Measurements from ENCODE around the gene OCA2. TPM values are rescaled to one million over a fixed set of nuclear protein-coding genes. Genes with fewer than 3 reads are reported as not detected.

OCA2 gene
- total and polyA plus RNA-seq, 2 of the 13 experiments (the other 11 are each of a cell fraction or from before 2014, with no cell fraction given): 0.02 to 0.05 TPM

DNA sequence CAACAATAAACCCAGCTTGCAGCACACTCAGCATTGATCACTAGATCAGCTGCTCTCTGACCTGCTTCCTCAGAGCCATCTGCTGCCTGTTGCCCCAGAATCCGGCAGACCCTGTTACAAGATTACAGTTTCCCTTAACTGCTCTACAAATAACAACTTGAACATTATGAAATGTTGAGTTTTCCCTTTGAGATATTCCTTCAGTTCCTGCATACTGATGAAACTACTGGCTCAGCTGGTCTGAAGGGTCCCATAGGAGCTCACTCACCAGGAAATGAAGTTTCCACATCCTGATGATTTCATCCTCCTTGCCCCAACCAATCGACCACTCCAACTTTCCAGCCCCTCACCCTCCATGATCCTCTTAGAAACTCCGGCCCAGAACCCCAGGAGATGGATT is 281.9 kb downstream of the OCA2 start:
- in situ Hi-C loops (cut with HindIII; ENCODE audit: extremely low pct_ligation_motif_present, low pct_unique_long_range_greater_than_20kb): no loop called here
- Histone ChIP-seq H3K4me2 (ENCODE audit: low read depth, low read length) (no peak overlapping the region), H3K27ac (ENCODE audit: extremely low read length, insufficient read depth, low read length) (no peak overlapping the region), H3K36me3 (replicated peaks in 1 of 2; ENCODE audit: control insufficient read depth in 1 of 2, insufficient read depth in 2 of 2, low read length in 2 of 2) (no peaks in the 10 kb centered on the region), H3K9ac (ENCODE audit: insufficient read depth, low read depth, low read length) (no peak overlapping the region), H2AFZ (ENCODE audit: low read length) (no peak overlapping the region), H3K4me3 (replicated peaks in 1 of 3; ENCODE audit: insufficient read depth in 1 of 3, low read depth in 2 of 3, low read length in 3 of 3) (no peak overlapping the region), H4K20me1 (ENCODE audit: insufficient read depth, low read length) (no peaks in the 10 kb centered on the region), H3K9me3 (ENCODE audit: low read length) (peaks cover 12% of the 10 kb centered on the region), H3K27me3 (ENCODE audit: control insufficient read depth in 1 of 2, insufficient read depth in 2 of 2, low read length in 2 of 2) (no peaks in the 10 kb centered on the region), H3K79me2 (ENCODE audit: insufficient read depth, low read length) (no peaks in the 10 kb centered on the region), H3K4me1 (ENCODE audit: insufficient read depth, low read length) (no peaks in the 10 kb centered on the region)
- DNase-seq (ENCODE audit: low spot score) (no peak), FAIRE-seq (no peak), ATAC-seq (no peak)
- ChIA-PET CTCF (ENCODE audit: low intra/inter-chr PET ratio, low total read pairs) (no interaction called here), POLR2A (no interaction called here)
- WGBS (ENCODE audit: low lambda C conversion rate): 3% methylated on average over 3 of the region's 3 CpGs
- intact Hi-C loops (cut with micrococcal nuclease; ENCODE audit: unreplicated experiment): no loop called here
- no TSS peak for BruUV-seq (replicated peaks)
- TF ChIP-seq MIER2 (CRISPR knock-in tag; IDR thresholded peaks at IDR 0.05): no peak
- TF ChIP-seq ASH2L (IDR thresholded peaks at IDR 0.05; ENCODE audit: insufficient read length, low read depth, low read length): no peak
- TF ChIP-seq PAX8 (CRISPR knock-in tag; IDR thresholded peaks at IDR 0.05; ENCODE audit: borderline replicate concordance): no peak
- no peak for TF ChIP-seq RAD51 (IDR thresholded peaks at IDR 0.05; ENCODE audit: borderline replicate concordance)
- TF ChIP-seq, protein P1, sequence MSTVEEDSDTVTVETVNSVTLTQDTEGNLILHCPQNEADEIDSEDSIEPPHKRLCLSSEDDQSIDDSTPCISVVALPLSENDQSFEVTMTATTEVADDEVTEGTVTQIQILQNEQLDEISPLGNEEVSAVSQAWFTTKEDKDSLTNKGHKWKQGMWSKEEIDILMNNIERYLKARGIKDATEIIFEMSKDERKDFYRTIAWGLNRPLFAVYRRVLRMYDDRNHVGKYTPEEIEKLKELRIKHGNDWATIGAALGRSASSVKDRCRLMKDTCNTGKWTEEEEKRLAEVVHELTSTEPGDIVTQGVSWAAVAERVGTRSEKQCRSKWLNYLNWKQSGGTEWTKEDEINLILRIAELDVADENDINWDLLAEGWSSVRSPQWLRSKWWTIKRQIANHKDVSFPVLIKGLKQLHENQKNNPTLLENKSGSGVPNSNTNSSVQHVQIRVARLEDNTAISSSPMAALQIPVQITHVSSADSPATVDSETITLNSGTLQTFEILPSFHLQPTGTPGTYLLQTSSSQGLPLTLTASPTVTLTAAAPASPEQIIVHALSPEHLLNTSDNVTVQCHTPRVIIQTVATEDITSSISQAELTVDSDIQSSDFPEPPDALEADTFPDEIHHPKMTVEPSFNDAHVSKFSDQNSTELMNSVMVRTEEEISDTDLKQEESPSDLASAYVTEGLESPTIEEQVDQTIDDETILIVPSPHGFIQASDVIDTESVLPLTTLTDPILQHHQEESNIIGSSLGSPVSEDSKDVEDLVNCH (CRISPR knock-in tag; IDR thresholded peaks at IDR 0.05): no peak
- TF ChIP-seq ZNF549 (CRISPR knock-in tag; IDR thresholded peaks at IDR 0.05): no peak
- no peak for TF ChIP-seq ZNF431 (CRISPR knock-in tag; IDR thresholded peaks at IDR 0.05; ENCODE audit: borderline replicate concordance, low read depth)
- TF ChIP-seq PCBP2 (optimal IDR thresholded peaks at IDR 0.05; ENCODE audit: low read depth, low read length, poor library complexity, severe bottlenecking): no peak
- TF ChIP-seq CHD2 (IDR thresholded peaks at IDR 0.05; ENCODE audit: low read depth, low read length): no peak
- TF ChIP-seq, protein P2, sequence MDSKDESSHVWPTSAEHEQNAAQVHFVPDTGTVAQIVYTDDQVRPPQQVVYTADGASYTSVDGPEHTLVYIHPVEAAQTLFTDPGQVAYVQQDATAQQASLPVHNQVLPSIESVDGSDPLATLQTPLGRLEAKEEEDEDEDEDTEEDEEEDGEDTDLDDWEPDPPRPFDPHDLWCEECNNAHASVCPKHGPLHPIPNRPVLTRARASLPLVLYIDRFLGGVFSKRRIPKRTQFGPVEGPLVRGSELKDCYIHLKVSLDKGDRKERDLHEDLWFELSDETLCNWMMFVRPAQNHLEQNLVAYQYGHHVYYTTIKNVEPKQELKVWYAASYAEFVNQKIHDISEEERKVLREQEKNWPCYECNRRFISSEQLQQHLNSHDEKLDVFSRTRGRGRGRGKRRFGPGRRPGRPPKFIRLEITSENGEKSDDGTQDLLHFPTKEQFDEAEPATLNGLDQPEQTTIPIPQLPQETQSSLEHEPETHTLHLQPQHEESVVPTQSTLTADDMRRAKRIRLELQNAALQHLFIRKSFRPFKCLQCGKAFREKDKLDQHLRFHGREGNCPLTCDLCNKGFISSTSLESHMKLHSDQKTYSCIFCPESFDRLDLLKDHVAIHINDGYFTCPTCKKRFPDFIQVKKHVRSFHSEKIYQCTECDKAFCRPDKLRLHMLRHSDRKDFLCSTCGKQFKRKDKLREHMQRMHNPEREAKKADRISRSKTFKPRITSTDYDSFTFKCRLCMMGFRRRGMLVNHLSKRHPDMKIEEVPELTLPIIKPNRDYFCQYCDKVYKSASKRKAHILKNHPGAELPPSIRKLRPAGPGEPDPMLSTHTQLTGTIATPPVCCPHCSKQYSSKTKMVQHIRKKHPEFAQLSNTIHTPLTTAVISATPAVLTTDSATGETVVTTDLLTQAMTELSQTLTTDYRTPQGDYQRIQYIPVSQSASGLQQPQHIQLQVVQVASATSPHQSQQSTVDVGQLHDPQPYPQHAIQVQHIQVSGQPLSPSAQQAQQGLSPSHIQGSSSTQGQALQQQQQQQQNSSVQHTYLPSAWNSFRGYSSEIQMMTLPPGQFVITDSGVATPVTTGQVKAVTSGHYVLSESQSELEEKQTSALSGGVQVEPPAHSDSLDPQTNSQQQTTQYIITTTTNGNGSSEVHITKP (CRISPR knock-in tag; IDR thresholded peaks at IDR 0.05; ENCODE audit: low read depth): no peak
- no peak for TF ChIP-seq ZNF652 (CRISPR knock-in tag; IDR thresholded peaks at IDR 0.05; ENCODE audit: borderline replicate concordance, low read depth)
- TF ChIP-seq IRX3 (CRISPR knock-in tag; IDR thresholded peaks at IDR 0.05; ENCODE audit: borderline replicate concordance, low read depth): no peak
- TF ChIP-seq NRL (CRISPR knock-in tag; IDR thresholded peaks at IDR 0.05; ENCODE audit: borderline replicate concordance): no peak
- no peak for TF ChIP-seq KMT2A (CRISPR knock-in tag; IDR thresholded peaks at IDR 0.05)
- no peak for TF ChIP-seq KAT2B (IDR thresholded peaks at IDR 0.05; ENCODE audit: borderline replicate concordance, low read depth, low read length)
- no peak for TF ChIP-seq HNF4A (CRISPR knock-in tag; IDR thresholded peaks at IDR 0.05)
- no peak for TF ChIP-seq CC2D1A (CRISPR knock-in tag; IDR thresholded peaks at IDR 0.05)
- TF ChIP-seq, protein P3, sequence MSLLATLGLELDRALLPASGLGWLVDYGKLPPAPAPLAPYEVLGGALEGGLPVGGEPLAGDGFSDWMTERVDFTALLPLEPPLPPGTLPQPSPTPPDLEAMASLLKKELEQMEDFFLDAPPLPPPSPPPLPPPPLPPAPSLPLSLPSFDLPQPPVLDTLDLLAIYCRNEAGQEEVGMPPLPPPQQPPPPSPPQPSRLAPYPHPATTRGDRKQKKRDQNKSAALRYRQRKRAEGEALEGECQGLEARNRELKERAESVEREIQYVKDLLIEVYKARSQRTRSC (CRISPR knock-in tag; IDR thresholded peaks at IDR 0.05; ENCODE audit: low read depth): no peak
- TF ChIP-seq, protein P4, sequence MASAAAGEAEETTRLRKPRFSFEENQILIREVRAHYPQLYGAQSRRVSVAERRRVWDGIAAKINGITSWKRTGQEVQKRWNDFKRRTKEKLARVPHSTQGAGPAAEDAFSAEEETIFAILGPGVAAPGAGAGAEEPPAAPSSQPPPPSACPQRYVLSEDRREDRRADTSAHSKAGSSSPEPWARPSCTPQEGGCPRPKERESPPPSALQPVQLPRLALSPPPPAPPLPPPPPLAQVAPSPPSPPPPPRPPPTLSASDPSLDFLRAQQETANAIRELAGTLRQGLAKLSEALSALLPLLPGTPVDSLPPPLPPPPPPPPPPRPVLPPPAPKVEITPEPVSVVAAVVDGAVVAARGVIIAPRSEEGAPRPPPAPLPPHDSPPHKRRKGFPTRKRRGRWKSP (CRISPR knock-in tag; IDR thresholded peaks at IDR 0.05): no peak

All from HepG2 (cell line).